HCT116 (cell line): ENCODE data around the gene HASPIN.

Experiments used
- CTCF ChIP-seq, 3 experiments: fragments of 200-600 bp in 1 of 3; sonication (generic) in 1 of 3; IDR thresholded peaks in 2 of 3; conservative IDR thresholded peaks in 1 of 3; 2 replicates each; pipeline ENCODE4 v1.5.1; 2012 to 2017; ENCODE audit warnings: low read depth in 2 of 3, low read length in 2 of 3, antibody characterized with exemption in 1 of 3, borderline replicate concordance in 1 of 3, control low read depth in 1 of 3, mild to moderate bottlenecking in 1 of 3, mixed read lengths in 1 of 3, mixed run types in 1 of 3, moderate library complexity in 1 of 3; ENCODE audit not compliant: insufficient read depth in 1 of 3
- ELF1 ChIP-seq: IDR thresholded peaks from 2 replicates; pipeline ENCODE4 v1.6.1; 2012; ENCODE audit warnings: low read depth, borderline replicate concordance
- EZH2 ChIP-seq: fragments of 200-600 bp; sonication (generic); IDR thresholded peaks from 2 replicates; pipeline ENCODE4 v1.6.1; 2017; ENCODE audit warnings: antibody characterized with exemption, mixed run types
- FOSL1 ChIP-seq: IDR thresholded peaks from 2 replicates; pipeline ENCODE4 v1.6.1; 2012; ENCODE audit warnings: low read depth
- POLR2A ChIP-seq: IDR thresholded peaks from 2 replicates; pipeline ENCODE4 v1.7.0; 2011; ENCODE audit warnings: borderline replicate concordance; ENCODE audit not compliant: insufficient read depth, insufficient read length; ENCODE audit errors: extremely low read depth
- POLR2AphosphoS5 ChIP-seq: IDR thresholded peaks from 2 replicates; pipeline ENCODE4 v1.6.1; 2011; ENCODE audit warnings: mild to moderate bottlenecking, low read depth, low read length, moderate library complexity
- RAD21 ChIP-seq: IDR thresholded peaks from 2 replicates; pipeline ENCODE4 v1.6.1; 2012; ENCODE audit warnings: low read depth, mild to moderate bottlenecking
- SIN3A ChIP-seq: IDR thresholded peaks from 2 replicates; pipeline ENCODE4 v1.6.1; 2012; ENCODE audit warnings: low read depth
- SP1 ChIP-seq: IDR thresholded peaks from 2 replicates; pipeline ENCODE4 v1.6.1; 2012; ENCODE audit warnings: low read depth
- TCF7L2 ChIP-seq: IDR thresholded peaks from 2 replicates; pipeline ENCODE4 v1.7.0; 2011; ENCODE audit warnings: borderline replicate concordance, inconsistent platforms; ENCODE audit not compliant: insufficient read depth, insufficient read length; ENCODE audit errors: extremely low read depth
- ZNF274 ChIP-seq: fragments of 200-500 bp; sonication (Bioruptor generic); IDR thresholded peaks from 2 replicates; pipeline ENCODE4 v1.6.1; 2014; ENCODE audit warnings: mild to moderate bottlenecking, low read depth, low read length, inconsistent platforms
- TF ChIP-seq, protein P1 (sequence below): IDR thresholded peaks from 2 replicates; pipeline ENCODE4 v1.6.1; 2012; ENCODE audit warnings: low read depth
- TF ChIP-seq, protein P2 (sequence below): IDR thresholded peaks from 2 replicates; pipeline ENCODE4 v1.6.1; 2011; ENCODE audit warnings: mild to moderate bottlenecking, low read length, moderate library complexity; ENCODE audit not compliant: insufficient replicate concordance; ENCODE audit errors: extremely low read depth
- TF ChIP-seq, protein P3 (sequence below): IDR thresholded peaks from 2 replicates; pipeline ENCODE4 v1.6.1; 2012

DNA sequence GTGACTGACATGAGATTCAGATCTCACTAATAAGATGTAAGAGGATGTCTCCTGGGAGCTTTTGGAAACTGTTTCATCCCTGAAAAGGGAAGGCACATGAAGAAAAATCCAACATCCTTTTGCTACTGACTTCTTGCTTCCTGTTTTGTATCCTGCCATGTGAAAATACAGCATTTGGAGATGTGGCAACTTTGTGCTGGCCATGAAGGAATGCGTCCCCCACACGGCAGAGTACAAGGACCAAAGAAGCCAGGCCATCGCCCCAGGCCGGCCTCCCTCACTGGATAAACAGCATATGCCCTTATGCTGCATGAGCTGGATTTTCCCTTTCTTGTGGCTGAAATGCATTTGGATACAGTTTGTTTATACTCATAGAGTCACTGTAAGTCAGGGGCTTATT is 5.5 kb upstream of the HASPIN start:
- TF ChIP-seq POLR2A (no peak), CTCF (IDR thresholded peaks at IDR 0.05 in 2 of 3, conservative IDR thresholded peaks at IDR 0.05 in 1 of 3; ENCODE audit: borderline replicate concordance in 1 of 3, insufficient read depth in 1 of 3, low read depth in 2 of 3, low read length in 2 of 3) (no peak), ZNF274 (no peak), TCF7L2 (no peak), SP1 (no peak), EZH2 (no peak), POLR2AphosphoS5 (no peak), ELF1 (no peak), FOSL1 (no peak), RAD21 (no peak), SIN3A (no peak)
- TF ChIP-seq, protein P1, sequence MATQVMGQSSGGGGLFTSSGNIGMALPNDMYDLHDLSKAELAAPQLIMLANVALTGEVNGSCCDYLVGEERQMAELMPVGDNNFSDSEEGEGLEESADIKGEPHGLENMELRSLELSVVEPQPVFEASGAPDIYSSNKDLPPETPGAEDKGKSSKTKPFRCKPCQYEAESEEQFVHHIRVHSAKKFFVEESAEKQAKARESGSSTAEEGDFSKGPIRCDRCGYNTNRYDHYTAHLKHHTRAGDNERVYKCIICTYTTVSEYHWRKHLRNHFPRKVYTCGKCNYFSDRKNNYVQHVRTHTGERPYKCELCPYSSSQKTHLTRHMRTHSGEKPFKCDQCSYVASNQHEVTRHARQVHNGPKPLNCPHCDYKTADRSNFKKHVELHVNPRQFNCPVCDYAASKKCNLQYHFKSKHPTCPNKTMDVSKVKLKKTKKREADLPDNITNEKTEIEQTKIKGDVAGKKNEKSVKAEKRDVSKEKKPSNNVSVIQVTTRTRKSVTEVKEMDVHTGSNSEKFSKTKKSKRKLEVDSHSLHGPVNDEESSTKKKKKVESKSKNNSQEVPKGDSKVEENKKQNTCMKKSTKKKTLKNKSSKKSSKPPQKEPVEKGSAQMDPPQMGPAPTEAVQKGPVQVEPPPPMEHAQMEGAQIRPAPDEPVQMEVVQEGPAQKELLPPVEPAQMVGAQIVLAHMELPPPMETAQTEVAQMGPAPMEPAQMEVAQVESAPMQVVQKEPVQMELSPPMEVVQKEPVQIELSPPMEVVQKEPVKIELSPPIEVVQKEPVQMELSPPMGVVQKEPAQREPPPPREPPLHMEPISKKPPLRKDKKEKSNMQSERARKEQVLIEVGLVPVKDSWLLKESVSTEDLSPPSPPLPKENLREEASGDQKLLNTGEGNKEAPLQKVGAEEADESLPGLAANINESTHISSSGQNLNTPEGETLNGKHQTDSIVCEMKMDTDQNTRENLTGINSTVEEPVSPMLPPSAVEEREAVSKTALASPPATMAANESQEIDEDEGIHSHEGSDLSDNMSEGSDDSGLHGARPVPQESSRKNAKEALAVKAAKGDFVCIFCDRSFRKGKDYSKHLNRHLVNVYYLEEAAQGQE: no peak
- TF ChIP-seq, protein P2, sequence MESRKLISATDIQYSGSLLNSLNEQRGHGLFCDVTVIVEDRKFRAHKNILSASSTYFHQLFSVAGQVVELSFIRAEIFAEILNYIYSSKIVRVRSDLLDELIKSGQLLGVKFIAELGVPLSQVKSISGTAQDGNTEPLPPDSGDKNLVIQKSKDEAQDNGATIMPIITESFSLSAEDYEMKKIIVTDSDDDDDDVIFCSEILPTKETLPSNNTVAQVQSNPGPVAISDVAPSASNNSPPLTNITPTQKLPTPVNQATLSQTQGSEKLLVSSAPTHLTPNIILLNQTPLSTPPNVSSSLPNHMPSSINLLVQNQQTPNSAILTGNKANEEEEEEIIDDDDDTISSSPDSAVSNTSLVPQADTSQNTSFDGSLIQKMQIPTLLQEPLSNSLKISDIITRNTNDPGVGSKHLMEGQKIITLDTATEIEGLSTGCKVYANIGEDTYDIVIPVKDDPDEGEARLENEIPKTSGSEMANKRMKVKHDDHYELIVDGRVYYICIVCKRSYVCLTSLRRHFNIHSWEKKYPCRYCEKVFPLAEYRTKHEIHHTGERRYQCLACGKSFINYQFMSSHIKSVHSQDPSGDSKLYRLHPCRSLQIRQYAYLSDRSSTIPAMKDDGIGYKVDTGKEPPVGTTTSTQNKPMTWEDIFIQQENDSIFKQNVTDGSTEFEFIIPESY: no peak
- TF ChIP-seq, protein P3, sequence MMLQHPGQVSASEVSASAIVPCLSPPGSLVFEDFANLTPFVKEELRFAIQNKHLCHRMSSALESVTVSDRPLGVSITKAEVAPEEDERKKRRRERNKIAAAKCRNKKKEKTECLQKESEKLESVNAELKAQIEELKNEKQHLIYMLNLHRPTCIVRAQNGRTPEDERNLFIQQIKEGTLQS: no peak
